Left forelimb (tissue), 1 donor: Measurements from ENCODE around the gene TRIM28.
"Not testable (repeated sequence)": the region's sequence is repeated elsewhere in the genome, so short reads cannot be mapped to it uniquely, and the experiment has no call there.

Experiments
- DNase-seq: peaks from one replicate; pipeline ENCODE4 v3.0.0-alpha.2; 2018; ENCODE audit warnings: low spot score

TRIM28 gene

GRCh38 chr19:58561373-58562121 is 17.7 kb downstream of the TRIM28 start:
- DNase-seq = peak; percentile 58

- no peak for DNase-seq
Measured at GRCh38 chr19:58562122-58563033, 18.5 kb downstream of the TRIM28 start.

GRCh38 chr19:58563034-58563573 is 19.2 kb downstream of the TRIM28 start:
- peak; percentile 61 for DNase-seq

- peak; percentile 54 for DNase-seq
Measured at GRCh38 chr19:58563823-58564222, 20.0 kb downstream of the TRIM28 start.

GRCh38 chr19:58566989-58567388 is 23.1 kb downstream of the TRIM28 start:
- DNase-seq = no peak

GRCh38 chr19:58568453-58569130 is 24.7 kb downstream of the TRIM28 start:
- no peak for DNase-seq

- no peak for DNase-seq
Measured at GRCh38 chr19:58569191-58569942, 25.5 kb downstream of the TRIM28 start.

GRCh38 chr19:58569943-58570670 is 26.2 kb downstream of the TRIM28 start:
- no peak for DNase-seq

GRCh38 chr19:58570770-58571574 is 27.1 kb downstream of the TRIM28 start:
- no peak for DNase-seq

GRCh38 chr19:58571575-58571947 is 27.7 kb downstream of the TRIM28 start:
- no peak for DNase-seq

GRCh38 chr19:58572026-58572817 is 28.4 kb downstream of the TRIM28 start:
- no peak for DNase-seq

- DNase-seq = peak; percentile 99
Measured at GRCh38 chr19:58572818-58573657, 29.2 kb downstream of the TRIM28 start, which contains the start of gene MZF1. TSS of gene MZF1 (minus strand) at chr19:58573335. CDS start at chr19:58571389, 1,946 bp downstream.

GRCh38 chr19:58573658-58574164 is 29.8 kb downstream of the TRIM28 start:
- no peak for DNase-seq

- DNase-seq = peak; percentile 94
Measured at GRCh38 chr19:58575183-58576041, 31.5 kb downstream of the TRIM28 start.

- DNase-seq = not testable (repeated sequence)
Measured at GRCh38 chr19:58577581-58577980, 33.7 kb downstream of the TRIM28 start.

- no peak for DNase-seq
Measured at GRCh38 chr19:58578012-58578925, 34.4 kb downstream of the TRIM28 start.
